T1000 (cell line): ENCODE measurements around the gene OTOP2.
"Not testable (repeated sequence)": the region's sequence is repeated elsewhere in the genome, so short reads cannot be mapped to it uniquely, and the experiment has no call there.

Experiments
- DNase-seq: peaks from one replicate; lab custom pipeline; 2025; ENCODE audit warnings: mixed read lengths; lab: John Stamatoyannopoulos, UW

OTOP2 gene

GRCh38 chr17:74972107-74972972, 48.3 kb downstream of the OTOP2 start, which contains the start of gene HID1:
Gene HID1 (minus strand): TSS chr17:74972759. CDS start chr17:74972656, 103 bp downstream.
- no peak for DNase-seq

DNA sequence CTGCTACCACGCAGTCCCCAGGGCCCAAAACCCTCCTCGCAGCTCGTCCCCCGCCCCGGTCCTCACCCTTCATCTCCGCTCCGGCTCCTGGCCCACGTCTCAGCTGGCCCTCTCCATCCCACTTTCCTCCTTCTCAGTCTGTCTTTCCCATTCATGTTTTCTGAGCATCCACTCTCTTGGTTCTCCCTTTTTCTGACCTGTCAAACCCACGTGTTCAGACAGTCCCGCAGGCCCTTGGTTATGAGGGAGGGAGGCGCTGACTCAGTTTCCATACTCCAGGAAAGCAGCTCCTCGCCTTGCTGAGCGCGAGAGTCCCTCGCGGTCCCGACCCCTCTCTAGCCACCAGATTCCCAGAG, 48.9 kb downstream of the OTOP2 start:
- no peak for DNase-seq

GRCh38 chr17:74975943-74976342, 51.9 kb downstream of the OTOP2 start:
- DNase-seq, result no peak

GRCh38 chr17:74977802-74978201, 53.7 kb downstream of the OTOP2 start:
- DNase-seq, result no peak

DNA sequence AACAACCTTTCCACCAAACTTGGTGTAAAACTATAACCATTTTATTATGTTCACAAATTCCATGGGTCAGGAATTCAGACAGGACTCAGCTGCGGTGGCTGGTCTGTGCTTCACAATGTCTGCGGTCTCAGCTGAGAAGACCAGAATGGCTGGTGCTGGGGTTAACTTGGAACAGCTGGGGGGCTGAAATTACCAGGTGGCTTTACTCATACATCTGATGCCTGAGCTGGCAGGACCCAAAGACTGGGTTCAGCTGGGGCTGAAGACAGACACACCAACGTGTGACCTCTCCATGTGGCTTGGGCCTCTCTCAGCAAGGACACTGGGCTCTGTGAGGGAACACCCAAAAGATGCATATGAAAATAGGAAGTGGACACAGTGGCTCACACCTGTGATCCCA, 54.2 kb downstream of the OTOP2 start:
- DNase-seq, result no peak

DNA sequence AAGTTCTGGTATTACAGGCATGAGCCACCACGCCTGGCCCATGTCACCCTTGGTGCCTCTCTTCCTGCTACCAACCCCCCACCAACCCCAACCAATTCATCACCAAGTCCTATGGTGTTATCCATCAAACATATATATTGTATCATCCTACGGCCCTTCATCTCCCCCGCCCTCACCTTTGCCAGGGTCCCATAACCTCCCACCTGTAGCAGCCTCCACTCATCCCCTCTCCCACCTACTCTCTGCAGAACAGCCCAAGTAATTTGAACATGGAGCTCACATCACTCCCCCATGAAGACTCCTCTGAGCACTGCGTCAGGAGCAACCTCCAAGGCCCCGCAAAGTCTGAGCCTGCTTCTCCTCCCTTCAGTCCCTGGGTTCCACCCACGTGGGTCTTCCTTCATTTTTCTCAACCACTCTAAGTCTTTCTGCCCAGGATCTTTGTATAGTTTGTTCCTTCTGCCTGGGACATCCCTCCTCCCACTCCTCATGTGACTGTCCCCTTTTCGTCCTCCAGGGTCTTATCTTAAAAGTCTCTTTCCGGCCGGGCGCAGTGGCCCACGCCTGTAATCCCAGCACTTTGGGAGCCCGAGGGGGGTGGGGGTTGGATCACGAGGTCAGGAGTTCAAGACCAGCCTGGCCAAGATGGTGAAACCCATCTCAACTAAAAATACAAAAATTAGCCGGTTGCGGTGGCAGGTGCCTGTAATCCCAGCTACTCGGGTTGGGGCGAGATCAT, 55.5 kb downstream of the OTOP2 start:
- DNase-seq, result no peak

- DNase-seq, result no peak
Observed at GRCh38 chr17:74981318-74981978, 57.4 kb downstream of the OTOP2 start.

- DNase-seq, result peak; percentile 26
Observed at GRCh38 chr17:74981979-74982662, 58.0 kb downstream of the OTOP2 start.

DNA sequence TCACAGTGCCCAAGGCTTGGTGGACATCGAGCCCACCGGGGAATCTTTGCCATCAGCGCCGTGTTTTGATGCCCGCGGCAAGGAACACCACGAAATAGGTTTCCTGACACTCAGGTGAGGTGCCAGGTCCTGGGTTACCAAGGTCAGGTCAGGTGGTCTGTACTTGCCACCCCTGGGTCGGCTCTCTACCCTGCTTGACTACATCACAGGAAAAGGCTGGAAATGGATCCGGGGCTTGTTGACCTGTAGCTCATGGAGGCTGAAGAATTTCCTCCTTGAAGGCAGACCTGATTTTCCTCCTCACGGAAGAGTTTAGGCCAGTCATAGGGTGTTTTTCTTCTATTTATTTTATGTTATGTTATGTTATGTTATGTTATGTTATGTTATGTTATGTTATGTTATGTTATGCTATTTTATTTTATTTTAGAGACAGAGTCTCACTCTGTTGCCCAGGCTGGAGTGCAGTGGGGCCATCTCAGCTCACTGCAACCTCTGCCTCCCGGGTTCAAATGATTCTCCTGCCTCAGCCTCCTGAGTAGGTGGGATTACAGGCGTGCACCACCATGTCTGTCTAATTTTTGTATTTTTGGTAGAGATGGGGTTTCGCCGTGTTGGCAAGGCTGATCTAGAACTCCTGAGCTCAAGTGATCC, 58.7 kb downstream of the OTOP2 start:
- not testable (repeated sequence) for DNase-seq
